GM12873 (cell line): ENCODE data around the gene PCDHAC1.

Experiments
- CTCF ChIP-seq: IDR thresholded peaks from 2 replicates; pipeline ENCODE4 v1.5.1; 2012; ENCODE audit warnings: low read depth, mild to moderate bottlenecking, moderate library complexity, low read length, control low read depth; ENCODE audit not compliant: insufficient read depth; ENCODE audit errors: missing control alignments

Gene PCDHAC1

GRCh38 chr5:140916325-140916724, 9.8 kb upstream of the PCDHAC1 start:
- no peak for TF ChIP-seq CTCF

- no peak for TF ChIP-seq CTCF
Measured at GRCh38 chr5:140923601-140924000, 2.5 kb upstream of the PCDHAC1 start.

- TF ChIP-seq CTCF: peak; percentile 33
Measured at GRCh38 chr5:140926443-140927227, 536 bp downstream of the PCDHAC1 start.

GRCh38 chr5:140927228-140927573, 1.1 kb downstream of the PCDHAC1 start:
- TF ChIP-seq CTCF: no peak

- no peak for TF ChIP-seq CTCF
Measured at GRCh38 chr5:140934964-140935606, 9.0 kb downstream of the PCDHAC1 start.

- TF ChIP-seq CTCF: no peak
Measured at GRCh38 chr5:140946578-140946977, 20.5 kb downstream of the PCDHAC1 start.

- TF ChIP-seq CTCF: no peak
Measured at GRCh38 chr5:140951636-140952035, 25.5 kb downstream of the PCDHAC1 start.
